ENCODE results near the gene ZNF667.

The ZNF667 gene

GRCh38 chr19:56393119-56394012 lies 83.8 kb downstream of the ZNF667 start, which contains the start of gene ZNF582:
TSS of gene ZNF582 (minus strand) at chr19:56393534. CDS start at chr19:56391752, 1,782 bp downstream.
- peak; percentile 99 for DNase-seq (ENCODE audit: low read depth)

All from CMK (cell line).